ENCODE data around the gene NDEL1. TPM values are rescaled to one million over a fixed set of nuclear protein-coding genes. Genes with fewer than 3 reads are reported as not detected.

Gene NDEL1
- total RNA-seq, 1 donor: 58.7 TPM

DNA sequence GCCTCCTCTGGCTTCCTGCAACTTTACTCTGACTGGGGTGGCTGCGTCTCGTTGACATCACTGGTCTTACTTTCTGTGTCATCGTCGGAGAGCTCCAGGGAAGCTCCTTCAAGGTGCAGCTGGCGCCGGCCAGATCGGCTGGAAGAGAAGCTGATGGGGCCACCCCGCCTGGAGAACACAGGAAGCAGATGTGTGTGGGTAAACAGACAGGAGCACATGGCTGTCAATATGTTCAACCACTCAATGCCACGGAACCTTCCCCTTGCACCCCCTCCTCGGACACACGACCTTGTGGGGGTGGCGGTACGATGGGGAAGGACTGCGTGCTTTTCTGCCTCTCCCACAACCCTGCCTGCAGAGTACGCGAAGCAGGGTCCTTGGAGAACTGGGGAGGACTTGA, 40.1 kb downstream of the NDEL1 start:
- DNase-seq (ENCODE audit: low read depth in 2 of 3, low spot score in 2 of 3): peak in 1 of 3 donors; percentile 5

DNA sequence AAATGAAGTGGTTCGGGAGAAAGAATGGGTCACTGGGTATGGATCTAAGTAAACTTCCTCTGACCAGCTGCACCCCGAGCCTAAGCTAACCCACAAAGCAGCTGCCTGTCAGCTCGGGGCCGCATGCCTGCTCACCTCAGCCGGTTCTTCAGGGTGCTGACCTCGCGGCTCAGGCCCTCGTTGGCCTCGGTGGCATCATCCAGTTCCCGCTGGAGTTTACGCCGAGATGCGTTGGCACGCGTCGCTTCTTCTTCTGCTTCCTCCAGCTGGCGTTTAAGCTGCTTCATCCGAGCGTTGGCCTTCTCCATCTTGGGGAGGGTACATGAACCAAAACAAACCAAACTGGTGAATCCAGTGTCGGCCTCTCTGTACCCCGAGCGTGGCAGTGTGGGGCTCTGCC, 41.1 kb downstream of the NDEL1 start:
- DNase-seq (ENCODE audit: low read depth in 2 of 3, low spot score in 2 of 3): no peak

DNA sequence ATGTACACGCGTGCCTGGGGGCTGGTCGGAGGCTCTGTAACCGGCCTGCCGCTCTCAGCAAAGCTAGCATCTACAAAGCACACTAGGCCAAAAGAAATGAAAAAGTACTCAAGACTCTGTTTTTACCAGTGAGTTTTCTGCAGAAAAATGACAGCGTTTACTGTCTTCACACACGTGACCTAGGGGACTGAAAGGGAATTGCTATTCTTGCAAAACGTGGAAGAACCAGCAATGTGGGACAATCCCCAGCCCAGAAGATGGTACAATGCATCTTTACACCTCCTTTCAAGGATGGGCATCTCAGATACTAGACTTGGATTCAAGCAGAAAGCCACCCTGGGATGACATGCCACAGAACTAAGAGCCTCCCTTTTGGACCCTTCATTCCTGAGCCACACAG, 41.5 kb downstream of the NDEL1 start:
- DNase-seq (ENCODE audit: low read depth in 2 of 3, low spot score in 2 of 3): no peak

DNA sequence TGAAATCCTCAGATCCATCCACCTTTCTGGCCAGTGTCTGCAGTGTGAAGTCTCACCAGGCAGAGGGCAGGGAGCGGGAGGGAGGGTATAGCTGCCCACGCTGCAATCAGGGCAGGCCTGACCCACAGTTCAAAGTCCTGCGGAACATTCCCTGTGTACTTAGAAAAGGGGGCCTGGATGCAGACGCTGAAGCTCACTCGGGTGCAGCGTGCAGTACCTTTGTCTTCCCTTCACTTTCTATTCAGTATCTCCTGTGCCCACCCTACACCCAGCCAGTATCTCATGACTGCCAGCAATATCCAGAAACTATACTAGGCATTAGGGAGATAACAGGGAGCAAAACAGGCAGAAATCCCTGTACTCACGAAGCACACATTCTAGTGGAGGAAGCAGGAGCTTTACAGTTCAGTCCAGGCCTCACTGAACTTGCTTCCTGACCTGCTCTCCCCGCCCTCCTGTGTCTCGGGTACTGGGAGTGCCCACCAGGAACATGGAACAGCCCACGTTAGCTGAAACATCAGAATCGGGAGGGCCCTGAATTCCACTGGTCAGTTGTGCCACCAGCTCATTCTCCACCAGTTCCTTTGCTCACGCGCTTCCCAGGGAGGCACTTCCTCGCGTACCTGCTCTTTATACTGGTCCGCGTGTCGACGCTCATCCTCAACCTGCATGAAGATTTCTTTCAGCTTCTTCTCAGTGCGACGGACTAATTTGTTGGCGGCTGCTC, 42.2 kb downstream of the NDEL1 start:
- DNase-seq (ENCODE audit: low read depth in 2 of 3, low spot score in 2 of 3): no peak

DNA sequence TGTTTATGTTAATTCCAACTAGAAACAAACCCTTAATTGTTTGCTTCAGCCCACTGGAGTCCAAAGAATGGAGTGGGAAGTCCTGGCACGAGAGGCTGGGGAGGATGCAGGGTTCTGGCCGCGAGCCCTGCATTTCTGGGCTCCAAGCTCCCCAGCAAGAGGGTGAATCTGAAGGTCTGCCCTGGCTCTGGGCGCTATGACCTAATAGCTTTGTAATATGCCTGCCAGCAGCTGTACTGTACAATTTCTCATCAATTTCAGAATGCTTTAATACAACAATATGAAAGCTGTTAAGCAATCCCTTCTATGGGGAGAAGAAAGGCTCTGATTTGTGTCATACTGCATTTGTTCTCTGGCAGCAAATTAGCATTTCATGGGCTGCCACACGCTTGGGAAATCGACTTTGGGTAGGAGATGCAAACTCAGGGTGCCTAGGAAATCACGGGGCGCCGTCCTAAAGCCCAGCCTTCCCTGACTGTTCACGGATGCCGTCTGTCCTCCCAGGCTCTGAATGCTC, 43.8 kb downstream of the NDEL1 start:
- DNase-seq (ENCODE audit: low read depth in 2 of 3, low spot score in 2 of 3): no peak

DNA sequence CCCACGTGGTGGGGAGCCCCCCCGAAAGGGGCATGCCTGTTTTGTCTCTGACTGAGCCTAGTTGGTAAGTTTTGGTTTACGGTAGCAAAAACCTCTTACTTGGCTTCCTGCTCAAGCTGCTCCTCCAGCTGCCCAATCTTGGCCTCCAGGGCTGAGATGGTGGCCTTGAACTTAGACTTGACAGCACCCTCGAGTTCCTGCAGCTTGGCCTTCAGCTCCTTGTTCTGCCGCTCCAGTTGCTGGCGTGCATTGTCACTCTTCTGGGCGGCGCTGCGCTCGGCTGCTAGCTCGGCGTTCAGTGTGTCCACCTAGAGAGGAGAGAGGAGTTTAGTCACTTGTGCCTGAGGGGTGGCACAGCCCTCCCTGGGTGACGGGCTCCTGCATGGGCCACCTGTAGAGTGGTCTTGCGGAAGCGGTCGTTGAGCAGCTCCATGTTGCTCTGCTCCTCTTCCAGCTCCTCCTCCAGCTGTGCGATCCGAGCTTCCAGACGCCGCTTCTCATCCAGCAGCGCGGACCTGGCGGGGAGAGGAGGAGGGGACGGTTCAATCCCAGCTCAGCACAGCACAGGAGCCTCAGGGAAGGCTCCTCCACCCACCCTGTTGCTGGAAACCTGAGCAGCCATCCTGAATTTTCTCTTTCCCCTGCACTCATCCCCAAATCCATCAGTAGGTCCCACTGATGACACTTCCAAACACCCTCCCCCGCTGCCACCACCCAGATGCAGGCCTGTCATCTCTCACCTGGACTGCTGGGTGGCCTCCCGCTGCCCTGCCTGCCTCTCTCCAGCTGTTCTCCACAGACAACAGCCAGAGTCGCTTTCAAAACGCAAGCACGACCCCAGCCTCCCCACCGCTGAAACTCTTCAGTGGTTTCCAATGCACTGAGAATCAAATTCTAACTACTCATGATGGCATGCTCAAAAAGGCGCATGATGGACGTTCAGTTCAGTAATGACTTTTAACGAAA, 44.6 kb downstream of the NDEL1 start:
- no peak for DNase-seq (ENCODE audit: low read depth in 2 of 3, low spot score in 2 of 3)

DNA sequence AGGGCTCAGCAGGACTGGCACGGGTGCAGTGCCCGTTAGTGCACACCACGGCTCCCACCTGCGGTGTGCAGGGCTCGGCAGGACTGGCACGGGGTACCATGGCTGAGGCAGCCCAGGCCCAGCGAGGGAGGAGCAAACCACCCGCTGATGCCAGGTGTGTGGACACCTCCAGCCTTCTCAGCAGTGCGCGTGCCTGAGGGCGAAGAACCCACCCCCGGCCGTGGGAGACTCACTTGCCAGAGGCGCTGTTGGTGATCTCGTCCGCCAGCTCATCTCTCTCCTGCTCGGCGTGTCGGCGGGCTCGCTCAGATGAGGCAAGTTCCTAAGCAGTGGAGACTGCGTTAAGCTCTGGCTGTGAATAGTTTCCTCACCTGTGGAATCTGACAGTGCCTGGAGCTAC, 45.4 kb downstream of the NDEL1 start:
- DNase-seq (ENCODE audit: low read depth in 2 of 3, low spot score in 2 of 3): no peak

DNA sequence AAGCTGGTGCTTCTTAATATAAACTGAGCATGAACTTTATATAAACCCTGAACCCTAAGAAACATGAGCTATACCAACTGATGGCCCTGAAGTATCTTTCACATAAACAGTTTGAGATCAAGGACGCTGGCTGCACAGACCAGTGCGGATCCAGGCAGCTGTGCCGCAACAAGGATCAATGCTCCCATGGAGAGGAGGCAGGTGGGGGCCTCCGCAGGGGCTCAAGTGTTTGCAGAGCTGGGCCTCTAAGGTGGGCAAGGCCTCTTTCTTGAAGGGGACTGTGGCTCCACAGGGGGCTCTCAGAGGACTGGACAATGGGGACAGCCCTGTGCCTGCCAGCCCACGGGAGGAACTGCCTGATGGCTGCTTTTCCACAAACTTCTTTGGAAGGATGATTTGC, 46.0 kb downstream of the NDEL1 start:
- no peak for DNase-seq (ENCODE audit: low read depth in 2 of 3, low spot score in 2 of 3)

DNA sequence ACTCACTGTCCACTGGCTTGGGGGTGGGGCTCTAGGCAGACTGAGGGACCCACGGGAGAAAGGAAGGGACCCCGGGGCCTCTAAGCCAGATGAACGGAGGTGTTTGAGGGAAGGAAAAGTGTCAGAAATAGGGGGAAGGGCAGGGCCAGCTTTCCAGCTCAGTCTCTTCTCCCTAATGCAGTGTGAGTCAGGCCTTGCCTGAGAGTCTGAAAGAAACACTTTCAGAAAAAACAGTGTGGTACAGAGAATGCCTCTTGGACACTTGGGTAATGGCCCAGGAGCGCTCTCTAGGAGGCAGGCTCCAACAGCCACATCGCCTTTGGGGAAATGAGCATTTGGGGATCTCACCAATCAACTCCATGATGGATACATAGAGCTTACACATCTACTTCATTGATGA, 46.9 kb downstream of the NDEL1 start:
- DNase-seq (ENCODE audit: low read depth in 2 of 3, low spot score in 2 of 3): no peak

DNA sequence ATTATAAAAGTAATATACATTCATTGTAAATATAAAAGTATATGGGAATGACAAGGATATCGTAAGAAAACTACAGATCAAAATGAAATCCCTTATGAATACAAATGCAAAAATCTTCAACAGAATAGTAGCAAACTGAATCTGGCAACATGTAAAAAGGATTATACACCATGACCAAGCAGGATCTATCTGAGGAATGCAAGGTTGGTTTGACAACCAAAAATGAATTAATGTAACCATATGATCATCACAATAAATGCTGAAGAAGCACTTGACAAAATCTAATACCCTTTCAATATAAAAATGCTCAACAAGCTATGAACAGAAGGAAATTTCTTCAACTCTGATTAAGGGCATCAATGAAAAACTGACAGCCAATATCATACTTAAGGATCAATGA, 48.8 kb downstream of the NDEL1 start:
- no peak for DNase-seq (ENCODE audit: low read depth in 2 of 3, low spot score in 2 of 3)

DNA sequence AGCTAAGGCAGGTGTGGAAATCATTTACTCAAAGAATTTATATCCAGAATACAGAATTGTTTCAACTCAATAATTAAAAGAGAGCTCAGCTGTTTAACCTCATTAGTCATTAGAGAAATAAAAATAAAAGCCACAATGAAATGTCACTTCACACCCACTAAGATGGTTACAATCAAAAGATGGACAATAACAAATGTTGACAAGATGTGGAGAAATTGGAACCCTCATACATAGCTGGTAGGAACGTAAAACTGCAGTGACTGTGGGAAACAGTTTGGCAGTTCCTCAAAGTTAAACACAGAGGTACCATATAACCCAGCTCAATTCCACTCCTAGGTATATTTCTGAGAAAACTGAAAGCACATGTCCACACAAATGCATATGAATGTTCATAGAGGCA, 49.8 kb downstream of the NDEL1 start:
- no peak for DNase-seq (ENCODE audit: low read depth in 2 of 3, low spot score in 2 of 3)

DNA sequence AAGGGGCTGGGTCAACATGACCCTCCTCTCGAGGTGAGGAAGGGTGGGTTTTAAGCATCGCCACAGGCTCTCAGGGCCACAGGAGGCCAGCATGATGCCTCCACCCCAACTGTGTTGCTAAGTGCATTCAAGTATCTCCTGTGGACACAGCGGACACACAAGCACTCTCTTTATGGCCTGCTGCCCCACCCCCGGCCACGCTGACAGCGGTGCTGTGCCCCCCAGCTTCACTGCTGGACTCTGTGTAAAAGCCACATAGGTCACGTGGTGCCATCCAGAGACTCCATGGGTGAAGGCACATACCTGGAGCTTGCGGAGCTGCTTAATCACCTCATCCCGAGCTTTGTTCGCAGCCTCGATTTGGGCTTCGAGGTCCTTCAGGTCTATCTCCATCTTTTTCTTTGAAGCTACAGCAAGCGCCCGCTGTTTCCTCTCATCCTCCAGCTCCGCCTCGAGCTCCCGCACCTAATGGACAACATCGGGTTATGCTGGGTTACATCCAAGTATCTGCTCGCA, 51.5 kb downstream of the NDEL1 start:
- no peak for DNase-seq (ENCODE audit: low read depth in 2 of 3, low spot score in 2 of 3)

DNA sequence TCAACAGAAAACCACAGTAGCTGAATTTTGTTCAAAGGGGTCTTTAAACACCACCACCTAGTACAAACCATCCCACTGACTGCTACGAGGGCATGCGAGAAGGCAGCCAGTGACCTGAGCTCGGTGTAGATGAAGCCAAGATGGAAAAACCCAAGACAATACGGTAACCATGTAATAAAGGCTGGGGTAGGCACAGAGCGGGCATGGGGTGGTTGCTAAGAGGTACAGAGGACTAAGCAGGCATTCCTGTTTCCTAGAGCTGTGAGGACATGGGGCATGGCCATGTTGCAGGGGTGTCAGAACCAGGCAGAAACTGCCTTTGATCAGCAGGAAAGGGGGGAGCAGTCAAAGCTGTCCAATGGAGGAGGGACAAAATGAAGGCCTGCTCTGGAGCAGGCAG, 52.1 kb downstream of the NDEL1 start:
- DNase-seq (ENCODE audit: low read depth in 2 of 3, low spot score in 2 of 3): no peak

DNA sequence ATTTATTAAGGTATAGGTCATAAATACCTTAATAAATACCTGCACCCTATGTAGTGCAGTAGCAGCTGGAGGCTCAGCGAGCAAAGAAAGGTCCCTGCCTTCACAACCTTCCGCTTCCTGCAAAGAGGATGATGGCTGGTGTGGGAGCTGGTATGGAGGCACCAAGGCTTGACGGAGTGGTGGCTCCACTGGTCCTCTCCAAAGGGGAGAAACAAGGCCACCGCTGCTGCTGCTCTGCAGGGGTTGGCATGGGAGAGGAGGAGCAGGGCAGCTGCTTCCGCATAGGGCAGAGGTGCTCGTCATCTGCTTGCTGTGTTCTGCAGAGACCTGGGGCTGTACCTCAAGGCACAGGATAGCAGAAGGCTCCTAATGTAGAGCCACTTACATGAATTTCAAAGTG, 52.8 kb downstream of the NDEL1 start:
- no peak for DNase-seq (ENCODE audit: low read depth in 2 of 3, low spot score in 2 of 3)

DNA sequence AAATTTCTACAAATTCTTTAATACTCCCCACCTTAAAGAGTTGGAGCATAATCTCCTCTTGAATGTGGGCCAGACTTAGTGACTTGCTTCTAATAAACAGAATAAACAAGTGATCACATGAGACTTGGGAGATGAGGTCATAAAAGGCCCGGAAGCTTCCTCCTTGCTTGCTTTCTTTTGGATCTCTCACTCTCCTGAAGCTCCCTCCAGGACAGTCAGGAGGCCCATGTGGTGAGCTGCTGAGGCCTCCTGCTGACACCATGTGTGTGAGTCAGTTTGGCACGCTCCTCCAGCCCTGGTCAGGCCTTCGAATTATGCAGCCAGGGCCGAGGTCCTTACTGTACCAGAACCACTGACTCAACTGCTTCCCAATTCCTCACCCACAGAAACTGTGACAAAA, 53.2 kb downstream of the NDEL1 start:
- DNase-seq (ENCODE audit: low read depth in 2 of 3, low spot score in 2 of 3): no peak

DNA sequence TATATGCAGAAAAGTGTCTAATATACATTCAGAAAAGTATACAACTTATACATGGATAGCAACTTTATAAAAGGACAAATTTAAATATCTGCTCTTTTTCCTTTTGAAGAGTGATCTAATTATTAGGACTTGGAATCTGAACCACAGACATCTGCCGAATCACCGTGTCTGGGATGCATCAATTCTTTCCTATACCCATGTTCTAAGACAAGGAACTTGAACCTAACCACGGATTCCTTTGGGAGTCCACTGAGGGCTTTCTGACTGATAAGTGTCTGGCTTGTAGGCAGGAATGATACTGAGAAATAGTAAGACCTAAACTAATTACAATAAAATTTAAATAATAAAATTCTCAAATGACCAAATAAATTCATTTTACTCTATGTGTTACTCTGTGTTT, 54.2 kb downstream of the NDEL1 start:
- DNase-seq (ENCODE audit: low read depth in 2 of 3, low spot score in 2 of 3): no peak

DNA sequence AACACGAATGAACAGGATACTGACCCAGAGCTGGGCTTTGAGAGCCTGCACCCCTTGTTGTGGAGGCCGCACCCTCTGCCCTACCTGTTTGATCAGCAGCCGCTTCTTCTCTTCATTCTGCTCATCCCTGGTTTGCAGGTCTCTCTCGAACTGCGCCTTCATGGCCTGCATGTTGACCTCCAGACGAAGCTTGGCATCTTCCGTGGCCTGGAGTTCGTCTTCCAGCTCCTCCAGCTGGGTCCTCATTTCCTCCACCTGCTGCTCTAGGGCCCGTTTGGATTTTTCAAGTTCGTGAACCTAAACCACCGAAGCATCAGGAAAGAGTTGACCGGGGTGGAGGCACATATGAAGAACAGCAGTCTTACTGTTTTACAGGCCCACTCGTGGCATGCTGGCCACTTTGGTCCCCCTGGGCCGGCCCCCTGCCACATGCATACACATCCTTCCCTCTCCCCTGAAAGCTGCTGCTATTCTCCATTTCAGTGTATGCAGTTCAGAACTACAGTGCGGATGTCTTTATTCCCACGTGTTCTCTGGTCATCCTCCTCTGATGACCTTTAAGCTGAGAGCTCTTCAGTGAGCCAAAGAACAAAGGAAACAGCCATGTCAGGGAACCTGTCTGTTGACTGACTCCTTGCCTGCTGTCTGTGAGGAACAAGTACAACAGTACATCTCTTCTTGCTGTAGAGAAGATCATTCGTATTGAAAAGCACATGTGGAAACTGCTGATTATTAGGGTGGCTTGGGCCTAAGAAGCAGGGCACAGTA, 54.8 kb downstream of the NDEL1 start:
- no peak for DNase-seq (ENCODE audit: low read depth in 2 of 3, low spot score in 2 of 3)

DNA sequence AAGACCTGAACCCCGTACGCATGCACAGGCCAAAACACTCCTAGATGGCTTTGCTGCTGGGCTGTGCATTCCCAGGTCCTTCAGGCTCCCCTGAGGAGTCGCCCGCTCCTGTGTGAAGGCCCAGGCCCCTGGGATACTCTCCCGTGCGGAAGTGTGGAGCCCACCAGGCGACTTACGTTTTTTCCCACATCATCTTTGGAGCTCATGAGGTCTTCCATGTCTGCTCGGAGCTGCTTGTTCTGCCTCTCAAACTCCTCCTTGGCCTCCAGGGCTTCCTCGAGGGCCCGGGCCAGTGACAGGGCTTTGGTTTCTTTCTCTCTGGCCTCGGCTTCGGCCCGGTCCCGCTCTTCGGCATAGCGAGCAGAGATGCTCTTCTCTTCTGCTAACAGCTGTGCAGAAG, 56.4 kb downstream of the NDEL1 start:
- no peak for DNase-seq (ENCODE audit: low read depth in 2 of 3, low spot score in 2 of 3)

DNA sequence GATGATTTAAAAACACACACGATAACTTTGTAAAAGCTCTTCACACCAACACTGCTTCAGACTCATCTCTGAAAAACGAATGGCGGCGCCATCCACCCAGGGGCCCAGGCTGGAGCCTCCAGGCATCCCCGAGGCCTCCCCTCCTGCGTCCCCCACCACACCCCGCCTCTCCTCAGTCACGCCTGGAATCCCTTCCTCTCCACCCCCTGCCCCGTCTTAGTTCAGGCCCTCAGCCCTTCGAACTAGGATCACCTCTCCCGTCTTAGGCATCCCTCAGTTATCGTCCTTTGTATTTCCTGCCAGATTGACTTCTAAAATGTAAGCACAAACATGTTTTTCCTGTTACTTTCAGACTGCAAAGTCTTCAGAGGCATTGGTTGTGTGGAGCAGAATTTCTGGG, 58.3 kb downstream of the NDEL1 start:
- DNase-seq (ENCODE audit: low read depth in 2 of 3, low spot score in 2 of 3): no peak

DNA sequence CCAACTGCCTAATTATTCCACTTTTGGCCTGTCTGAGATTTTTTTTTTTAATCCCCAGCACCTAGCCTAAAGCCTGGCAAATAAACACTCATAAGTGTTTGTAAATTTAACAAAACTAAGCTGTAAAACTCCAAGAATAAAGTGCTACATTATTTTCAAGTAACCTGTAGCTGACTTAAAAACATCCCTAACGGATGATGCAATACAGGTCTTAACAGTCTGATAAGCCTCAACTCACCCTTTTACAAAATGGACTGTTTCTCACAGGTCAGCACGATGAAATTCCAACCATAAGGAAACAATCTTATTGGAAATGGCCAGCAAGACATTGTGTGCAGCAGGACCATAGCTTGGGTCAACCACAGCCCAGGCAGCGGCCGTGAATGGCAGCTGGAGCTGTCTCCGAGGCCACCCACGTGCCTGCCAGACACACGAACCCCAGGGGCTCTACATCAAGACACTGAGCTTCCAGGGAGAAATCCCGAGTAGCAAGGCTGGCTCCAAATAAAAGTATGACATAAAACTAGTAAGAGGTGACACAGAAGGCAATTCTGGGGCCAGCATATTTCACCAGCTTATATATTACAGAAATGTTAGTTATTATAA, 58.9 kb downstream of the NDEL1 start:
- DNase-seq (ENCODE audit: low read depth in 2 of 3, low spot score in 2 of 3): no peak

Data from hematopoietic multipotent progenitor cell (in vitro differentiated cells).